NCI-H748 treated with DMSO at 0.1 percent for 48 hours (cell line): ENCODE data around the gene YIPF4.
"Not testable (repeated sequence)": the region's sequence is repeated elsewhere in the genome, so short reads cannot be mapped to it uniquely, and the experiment has no call there.

ENCODE experiments used
- DNase-seq: peaks from one replicate; lab custom pipeline; 2025; lab: John Stamatoyannopoulos, UW

YIPF4 gene

DNA sequence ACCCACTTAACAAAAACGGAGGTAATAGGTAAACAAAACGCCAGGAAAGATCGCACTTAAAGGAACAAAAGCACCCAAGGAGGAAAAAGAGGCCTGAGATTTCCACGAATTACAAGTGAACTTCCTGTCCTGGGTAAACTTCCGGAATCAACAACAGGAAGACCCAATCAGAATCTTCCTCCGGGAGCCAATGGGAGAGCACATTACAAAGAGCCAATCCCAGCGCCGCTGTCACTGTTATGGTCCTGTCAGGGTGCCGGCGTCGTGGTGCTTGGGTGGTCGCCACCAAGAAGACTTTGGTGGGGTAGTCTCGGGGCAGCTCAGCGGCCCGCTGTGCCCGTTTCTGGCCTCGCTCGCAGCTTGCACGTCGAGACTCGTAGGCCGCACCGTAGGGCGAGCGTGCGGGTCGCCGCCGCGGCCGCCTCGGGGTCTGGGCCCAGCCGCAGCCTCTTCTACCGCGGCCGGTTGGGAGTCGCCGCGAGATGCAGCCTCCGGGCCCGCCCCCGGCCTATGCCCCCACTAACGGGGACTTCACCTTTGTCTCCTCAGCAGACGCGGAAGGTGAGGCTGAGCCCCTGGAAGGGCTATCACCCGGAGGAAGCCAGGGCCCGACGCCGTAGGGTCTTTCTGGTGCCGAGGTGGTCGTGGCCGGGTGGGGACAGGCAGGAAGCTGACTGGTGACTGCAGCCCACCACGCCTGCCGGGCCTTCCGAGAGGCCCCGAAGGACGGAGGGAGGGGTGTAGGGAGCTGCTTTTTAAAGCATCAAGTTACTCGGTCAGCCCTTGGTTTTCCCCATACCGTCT is at the start of gene YIPF4:
YIPF4 (plus strand) TSS at position 231 of the 804 bp plus-strand sequence; CDS start at position 483, 252 bp downstream.
- peak; percentile 67 for DNase-seq

DNA sequence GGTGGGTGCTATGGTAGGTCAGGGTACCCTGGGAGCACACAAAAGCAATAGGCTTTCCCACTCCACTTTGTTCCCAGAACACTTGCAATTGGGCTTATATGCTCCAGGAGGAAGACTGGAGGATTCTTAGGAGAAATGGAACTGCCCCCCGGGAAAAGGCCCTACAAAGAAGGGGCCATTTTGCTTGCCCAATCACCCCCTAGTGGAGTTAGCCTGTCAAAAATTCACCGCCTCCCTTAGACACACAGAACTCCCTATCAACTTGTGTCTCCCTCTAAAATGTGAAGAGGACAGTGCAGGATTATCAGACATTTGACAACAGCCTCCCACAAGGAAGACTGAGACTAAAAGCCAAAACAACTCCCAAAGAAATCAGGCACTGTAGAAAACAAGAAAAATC is 49.5 kb upstream of the YIPF4 start:
- DNase-seq, result no peak

DNA sequence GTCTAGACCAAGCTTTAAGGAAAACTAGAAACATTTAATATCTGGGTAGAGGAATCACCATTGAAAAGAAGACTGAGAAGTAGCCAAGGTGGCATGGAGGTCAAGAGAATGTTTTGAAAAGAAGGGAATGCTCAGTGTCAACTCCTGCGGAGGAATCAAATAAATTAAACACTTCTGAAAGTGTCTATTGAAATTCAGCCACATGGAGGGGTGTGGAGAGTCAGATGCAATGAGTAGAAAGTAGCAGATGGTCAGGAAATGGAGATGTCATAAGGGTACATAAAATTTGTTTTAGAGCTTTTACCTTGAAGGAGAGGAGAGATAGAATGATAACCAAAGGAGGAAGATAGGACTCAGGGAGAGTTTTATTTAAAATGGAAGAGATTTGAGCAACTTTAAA is 48.1 kb upstream of the YIPF4 start:
- DNase-seq, result no peak

DNA sequence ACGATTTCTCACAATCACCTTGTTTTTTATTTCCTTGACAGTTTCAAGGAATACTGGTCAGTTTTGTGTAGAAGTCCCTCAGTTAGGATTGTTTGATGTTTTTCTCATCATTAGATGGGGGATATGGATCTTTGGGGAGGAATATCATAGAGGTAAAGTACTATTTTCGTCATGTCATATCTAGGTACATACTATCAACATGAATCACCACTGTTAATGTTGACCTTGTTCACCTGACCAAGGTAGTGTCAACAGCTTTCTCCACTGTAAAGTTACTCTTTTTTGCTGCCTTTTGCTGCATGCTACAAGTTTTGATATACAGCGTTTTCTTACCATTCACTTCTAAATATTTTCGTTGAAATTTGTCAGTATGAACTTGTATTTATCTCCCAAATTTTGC is 45.7 kb upstream of the YIPF4 start:
- DNase-seq, result no peak

DNA sequence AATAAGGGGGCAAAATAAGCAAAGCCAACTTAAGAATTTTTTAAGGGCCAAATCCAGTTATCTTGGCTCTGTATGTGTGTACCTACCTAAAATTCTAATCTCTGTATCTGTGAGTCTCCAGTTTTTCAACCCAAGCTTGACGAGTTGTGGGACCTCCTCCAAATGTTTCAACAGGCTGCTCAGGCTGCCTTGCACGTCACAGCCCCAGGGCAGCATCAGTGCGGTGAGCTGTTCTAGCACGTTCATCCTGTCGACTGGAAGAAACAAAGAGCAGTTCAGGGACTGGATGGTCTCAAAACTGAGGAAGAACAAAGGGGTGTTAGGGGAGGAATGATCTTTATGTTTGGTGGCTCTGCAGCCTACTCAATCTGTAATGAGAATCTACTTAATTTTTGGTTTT is 42.4 kb upstream of the YIPF4 start:
- DNase-seq, result no peak

DNA sequence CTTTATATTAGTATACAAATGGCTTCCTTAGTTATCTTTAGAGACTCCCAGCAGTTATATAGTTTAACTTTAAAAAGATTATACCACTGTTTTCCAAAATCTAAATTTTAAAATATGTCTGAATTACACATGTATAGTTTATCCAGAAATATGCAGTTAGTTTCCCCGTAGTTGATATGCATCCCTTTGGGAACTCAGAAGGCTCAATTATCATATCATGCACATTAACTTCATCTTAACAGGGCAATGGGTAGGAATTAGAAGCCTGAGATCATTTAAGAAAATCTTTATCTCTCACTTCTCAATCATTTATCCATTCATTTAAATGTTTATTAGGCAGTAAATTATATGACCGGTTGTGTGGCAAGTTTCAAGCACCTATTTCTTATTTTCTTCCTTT is 40.2 kb upstream of the YIPF4 start:
- DNase-seq, result no peak

DNA sequence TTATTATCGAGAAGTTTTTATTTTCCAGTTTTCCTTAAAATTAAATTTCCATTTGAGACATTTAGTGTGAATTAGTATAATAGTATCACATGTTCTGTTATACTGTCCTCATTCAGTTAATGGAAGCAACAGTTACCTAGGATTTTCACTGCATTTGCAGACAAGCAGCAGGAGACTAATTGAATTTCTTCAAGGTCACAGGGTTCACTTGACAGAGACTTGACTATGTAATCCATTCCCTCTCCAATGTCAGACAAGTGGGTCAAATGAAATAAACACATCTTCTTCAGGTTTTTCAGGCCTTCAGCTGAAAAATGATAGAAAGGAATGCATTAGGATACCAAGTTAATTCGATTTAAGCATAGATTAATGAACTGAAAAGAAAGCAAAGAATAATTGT is 39.7 kb upstream of the YIPF4 start:
- DNase-seq, result no peak

DNA sequence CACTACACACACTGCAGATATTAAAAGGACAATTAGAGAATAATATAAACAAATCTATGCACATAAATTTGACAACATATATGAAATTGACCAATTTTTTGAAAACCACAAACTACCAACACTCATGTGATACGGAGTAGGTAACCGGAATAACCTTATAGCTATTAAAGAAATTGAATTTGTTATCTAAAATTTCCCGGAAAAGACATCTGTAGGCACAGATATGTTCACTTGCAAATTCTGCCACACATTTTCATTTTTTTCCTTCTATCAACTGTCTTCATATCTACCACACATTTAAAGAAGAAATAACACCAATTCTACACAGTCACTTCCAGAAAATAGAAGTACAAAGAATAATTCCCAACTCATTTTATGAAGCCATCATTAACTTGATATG is 35.4 kb upstream of the YIPF4 start:
- no peak for DNase-seq

DNA sequence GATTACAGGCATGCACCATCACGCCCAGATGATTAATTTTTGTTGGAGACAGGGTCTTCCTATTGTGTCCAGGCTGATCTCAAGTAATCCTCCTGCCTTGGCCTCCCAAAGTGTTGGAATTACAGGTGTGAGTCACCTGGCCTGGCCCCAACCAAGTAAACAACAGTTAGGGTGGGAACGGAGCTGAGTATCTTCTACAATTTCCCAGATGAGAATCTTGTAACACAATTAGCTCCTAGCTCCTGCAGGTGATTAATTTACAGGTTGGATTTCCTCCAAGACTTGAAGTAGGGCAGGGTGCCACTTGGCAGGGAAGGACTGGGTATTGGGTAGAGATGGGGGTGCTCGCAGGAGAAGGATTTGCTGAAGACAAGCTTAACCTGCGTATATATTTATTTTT is 30.8 kb upstream of the YIPF4 start:
- no peak for DNase-seq

DNA sequence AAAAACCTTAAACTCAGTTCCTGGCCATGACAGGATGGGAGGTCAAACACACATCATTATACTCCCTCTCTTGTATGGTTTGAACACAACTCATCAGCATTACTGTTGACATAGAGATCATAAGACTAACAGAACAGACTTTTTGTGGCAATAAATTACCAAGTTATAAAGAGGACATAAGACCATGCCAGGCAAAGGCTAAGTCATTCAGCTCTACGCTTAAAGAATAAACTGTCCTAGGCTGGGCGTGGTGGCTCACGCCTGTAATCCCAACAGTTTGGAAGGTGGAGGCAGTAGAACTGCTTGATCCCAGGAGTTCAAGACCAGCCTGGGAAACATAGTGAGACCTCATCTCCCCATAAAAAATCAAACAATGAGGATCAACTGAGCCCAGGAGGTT is 29.4 kb upstream of the YIPF4 start:
- no peak for DNase-seq

DNA sequence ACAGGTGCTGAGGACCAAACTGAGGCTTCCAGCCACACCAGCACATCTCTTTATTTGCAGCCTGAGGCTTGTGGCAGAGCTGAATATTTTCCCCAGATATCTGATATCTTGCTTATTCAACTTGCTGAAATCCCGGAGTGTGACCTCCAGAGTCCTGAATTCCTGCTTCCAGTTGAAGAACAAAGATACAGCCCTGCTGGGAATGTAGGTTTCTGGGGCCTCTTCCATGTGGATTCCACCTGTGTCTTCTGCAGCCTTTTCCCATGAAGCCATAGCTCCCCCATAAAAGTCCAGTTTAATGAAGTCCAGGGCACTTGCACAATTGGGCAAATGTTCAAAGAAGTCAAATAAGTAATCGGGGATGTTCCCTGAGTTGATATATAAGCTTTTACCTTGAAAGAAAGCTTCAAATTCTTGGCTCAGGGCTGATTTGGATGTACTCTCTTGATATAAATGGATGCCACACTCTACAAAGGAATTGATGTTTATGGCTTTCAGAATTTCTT is 27.9 kb upstream of the YIPF4 start:
- no peak for DNase-seq

DNA sequence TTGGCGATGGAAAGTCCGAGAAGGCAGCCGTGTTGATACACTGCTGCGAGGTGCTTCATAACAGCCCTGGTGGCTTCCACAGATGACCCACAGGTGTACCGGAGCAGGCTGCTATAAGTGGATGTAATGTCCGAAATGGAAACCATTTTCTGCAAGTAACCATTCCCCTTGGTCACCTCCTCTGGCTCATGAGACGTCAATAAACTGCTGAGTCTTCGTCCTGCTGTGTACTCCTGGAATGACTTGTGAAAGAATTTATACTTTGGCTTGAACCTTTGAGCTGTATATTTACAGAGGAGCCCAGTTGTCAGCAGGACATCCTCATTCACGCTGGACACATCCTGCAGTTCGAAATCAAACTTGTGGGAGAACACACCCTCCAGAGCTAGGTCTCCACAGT is 27.4 kb upstream of the YIPF4 start:
- DNase-seq, result no peak

DNA sequence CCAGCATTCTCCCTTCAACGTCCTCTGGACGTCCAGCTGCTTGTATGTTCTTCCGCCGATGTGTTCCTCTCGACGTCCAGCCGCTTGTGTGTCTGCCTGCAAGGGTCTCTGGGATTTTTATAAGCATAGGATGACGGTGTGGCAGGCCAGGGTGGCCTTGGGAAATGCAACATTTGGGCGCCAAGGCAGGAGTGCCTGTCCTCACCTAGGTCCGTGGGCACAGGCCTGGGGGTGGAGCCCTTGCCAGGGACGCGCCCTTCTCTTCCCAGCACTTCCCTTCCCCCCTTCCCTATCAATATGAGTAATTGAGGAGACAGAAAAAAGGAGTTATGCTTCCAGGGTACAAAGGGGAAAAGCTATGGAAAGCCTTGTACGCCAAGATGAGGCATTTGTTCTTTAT is 19.5 kb upstream of the YIPF4 start:
- DNase-seq, result no peak

DNA sequence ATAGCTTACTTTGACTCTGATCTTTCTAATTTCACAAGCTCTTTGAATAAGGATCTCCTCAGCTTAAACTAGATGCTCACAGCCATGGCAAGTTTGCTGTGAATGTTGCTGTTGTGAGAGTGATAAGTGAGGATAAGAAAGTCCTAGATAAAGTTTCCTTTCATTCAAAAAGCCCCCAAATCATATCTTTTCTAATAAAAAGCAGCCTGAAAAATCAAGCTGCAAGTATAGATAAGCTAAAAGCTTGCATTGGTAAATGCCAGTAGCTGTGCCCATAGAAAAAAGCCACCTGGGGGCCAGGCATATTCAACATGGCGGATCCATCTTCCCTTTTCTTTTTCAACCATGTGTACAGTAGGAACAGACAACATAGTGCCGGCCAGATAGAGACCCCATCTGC is 17.3 kb upstream of the YIPF4 start:
- no peak for DNase-seq

DNA sequence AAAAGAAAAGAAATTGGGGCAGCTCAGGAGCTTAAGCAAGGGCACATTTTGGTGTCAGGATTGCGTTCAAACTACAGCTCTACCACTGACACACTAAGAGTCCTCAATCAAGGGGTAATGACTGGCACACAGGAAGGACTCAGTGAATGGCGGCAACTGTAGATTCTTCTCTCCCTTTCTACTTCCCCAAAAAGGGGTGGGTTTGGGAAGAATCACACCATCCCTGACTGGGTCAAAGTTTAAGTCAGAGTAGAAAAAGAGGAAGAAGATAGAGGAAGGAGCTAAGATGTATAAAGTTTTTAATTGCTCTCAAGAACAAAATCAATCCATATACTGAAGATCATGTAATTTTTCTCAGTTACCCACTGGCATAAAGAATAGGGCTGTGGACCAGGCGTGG is 15.6 kb upstream of the YIPF4 start:
- DNase-seq, result no peak

DNA sequence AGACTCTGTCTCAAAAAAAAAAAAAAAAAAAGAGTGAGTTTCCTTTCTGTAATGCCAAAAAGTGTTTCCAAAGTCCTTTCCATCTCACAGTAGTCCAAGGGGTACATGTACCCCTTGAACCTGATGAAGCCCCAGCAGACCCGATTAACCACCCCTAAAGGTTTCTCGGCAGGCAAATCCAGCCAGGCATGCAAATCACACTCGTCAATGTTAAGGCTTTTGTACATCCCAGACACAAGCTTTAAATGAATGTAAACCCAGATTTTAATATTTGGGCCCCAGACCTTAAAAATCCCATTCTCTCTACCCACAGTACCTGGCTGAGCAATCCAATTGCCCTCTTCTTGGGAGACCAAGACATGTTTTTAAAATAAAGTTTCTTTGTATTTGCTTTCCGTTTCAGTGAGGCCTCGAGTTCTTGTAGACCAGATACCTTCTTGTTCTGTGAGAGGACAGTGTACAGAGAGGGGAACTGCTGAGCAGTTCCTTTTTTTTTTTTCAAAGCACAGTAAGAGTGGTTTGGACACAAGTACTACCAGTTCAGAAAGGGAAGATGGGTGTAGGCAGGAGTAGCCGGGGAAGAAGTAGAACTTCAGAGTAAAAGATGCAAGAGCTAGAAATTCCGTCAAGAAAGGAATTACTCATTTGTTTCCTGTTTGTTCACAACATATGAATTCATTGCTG is 13.1 kb upstream of the YIPF4 start, which contains the start of gene NLRC4:
NLRC4 (minus strand) TSS at position 465 of the 684 bp plus-strand sequence. CDS start 8,111 bp downstream, outside the sequence.
- DNase-seq, result no peak

DNA sequence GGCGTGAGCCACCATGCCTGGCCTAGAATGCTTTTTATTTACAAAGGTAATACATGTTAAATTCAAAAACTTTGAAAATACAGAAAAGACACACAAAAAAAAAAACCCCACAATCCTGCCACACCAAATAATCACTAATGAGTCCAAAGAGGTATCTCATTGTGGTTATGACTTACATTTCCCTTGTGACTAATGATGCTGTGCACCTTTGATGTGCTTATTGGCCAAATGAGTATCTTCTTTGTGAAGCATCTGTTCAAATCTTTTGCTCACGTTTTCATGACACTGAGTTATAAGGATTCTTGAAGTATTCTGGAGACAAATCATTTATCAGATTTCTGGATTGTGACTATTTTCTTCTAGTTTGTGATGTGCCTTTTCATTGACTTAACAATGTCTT is 6.6 kb upstream of the YIPF4 start:
- no peak for DNase-seq

DNA sequence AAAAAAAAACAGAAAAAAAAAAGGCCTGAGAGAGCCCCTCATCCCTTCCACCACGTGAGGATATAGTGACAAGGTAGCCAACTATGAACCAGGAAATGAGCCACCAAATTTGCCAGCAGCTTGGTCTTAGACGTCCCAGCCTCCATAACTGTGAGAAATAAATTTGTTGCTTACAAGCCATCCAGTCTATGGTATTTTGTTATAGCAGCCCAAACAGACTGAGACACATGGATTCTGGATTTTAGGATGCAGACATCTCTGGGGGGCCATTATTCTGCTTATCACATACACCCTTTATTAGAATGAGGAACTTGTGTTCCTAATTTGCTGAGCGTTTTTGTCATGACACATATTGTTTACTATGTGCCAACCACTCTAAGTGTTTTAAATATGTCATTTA is 5.4 kb upstream of the YIPF4 start:
- no peak for DNase-seq

DNA sequence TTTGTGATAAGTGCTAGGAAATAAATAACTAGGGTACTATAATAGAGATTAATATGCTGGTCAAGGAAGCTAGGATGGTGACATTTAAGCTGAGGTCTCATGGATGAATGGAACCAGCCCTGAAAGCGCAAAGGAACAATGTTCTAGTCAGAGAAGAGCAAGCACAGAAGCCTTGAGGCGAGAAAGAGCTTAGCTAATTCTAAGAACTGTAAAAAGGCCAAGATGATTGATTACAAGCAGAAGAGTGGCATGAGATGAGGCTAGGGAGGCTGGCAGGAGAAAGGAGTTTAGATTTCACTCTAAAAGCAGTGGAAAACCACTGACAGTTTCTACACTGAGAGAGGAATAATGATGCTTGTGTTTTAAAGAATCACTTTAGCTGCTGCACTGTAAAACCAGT is 3.4 kb upstream of the YIPF4 start:
- DNase-seq, result no peak

DNA sequence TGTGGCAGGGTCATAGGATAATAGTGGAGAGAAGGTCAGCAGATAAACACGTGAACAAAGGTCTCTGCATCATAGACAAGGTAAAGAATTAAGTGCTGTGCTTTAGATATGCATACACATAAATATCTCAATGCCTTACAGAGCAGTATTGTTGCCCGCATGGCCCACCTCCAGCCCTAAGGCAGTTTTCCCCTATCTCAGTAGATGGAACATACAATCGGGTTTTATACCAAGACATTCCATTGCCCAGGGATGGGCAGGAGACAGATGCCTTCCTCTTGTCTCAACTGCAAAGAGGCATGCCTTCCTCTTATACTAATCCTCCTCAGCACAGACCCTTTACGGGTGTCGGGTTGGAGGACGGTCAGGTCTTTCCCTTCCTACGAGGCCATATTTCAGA is 1.9 kb upstream of the YIPF4 start:
- not testable (repeated sequence) for DNase-seq

DNA sequence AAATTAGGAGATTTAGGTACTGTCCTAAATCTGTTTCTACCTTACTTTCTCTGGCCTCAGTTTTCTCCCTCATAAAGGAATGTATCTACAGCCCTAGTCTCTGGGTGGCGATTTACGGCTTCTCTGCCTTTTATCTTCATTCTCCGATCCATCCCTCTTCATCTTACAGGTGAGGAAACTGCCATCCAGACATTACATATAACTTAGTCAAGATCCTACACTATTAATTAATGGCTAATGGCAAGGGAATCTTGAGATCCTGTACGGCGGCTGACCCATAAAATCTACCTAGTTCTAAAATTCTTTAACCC is 386 bp upstream of the YIPF4 start:
- DNase-seq, result no peak

DNA sequence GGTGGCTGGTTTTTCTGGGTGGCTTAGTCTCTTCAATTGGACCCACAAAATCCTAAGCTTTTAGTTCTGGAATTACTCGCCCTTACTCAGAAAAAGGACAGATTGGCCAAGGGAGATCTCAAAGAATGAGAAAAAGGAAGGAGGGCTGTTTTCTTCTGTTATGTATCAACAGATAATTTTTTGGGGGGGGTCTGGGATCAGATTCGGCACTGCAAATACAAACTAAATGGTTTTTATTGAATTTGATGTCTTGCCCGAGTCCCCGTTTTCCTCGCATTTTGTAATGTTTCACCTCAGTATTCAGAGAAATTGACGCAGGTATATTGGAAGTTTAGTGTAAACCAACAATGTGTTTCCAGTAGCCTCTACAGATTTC is 762 bp downstream of the YIPF4 start:
- no peak for DNase-seq

DNA sequence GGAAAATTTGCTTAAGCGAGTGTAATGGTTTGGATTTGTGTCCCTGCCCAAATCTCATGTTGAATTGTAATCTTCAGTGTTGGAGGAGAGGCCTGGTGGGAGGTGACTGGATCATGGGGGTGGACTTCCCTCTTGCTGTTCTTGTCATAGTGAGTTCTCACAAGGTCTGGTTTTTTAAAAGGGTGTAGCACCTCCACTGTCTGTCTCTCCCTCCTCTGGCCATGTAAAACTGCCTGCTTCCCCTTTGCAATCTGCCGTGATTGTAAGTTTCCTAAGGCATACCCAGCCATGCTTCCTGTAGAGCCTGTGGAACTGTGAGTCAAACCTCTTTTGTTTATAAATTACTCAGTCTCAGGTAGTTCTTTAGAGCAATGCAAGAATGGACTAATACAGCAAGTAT is 6.6 kb downstream of the YIPF4 start:
- no peak for DNase-seq
